ENCODE results near the gene COL6A1.

COL6A1 gene

GRCh38 chr21:46050668-46051378 lies 69.3 kb downstream of the COL6A1 start:
- no peak for DNase-seq

GRCh38 chr21:46051379-46051770 lies 69.8 kb downstream of the COL6A1 start:
- no peak for DNase-seq

- no peak for DNase-seq
These were observed 70.5 kb downstream of the COL6A1 start for GRCh38 chr21:46051821-46052675.

GRCh38 chr21:46052703-46053651 lies 71.4 kb downstream of the COL6A1 start:
- DNase-seq: no peak

GRCh38 chr21:46054031-46054430 lies 72.5 kb downstream of the COL6A1 start:
- no peak for DNase-seq

DNA sequence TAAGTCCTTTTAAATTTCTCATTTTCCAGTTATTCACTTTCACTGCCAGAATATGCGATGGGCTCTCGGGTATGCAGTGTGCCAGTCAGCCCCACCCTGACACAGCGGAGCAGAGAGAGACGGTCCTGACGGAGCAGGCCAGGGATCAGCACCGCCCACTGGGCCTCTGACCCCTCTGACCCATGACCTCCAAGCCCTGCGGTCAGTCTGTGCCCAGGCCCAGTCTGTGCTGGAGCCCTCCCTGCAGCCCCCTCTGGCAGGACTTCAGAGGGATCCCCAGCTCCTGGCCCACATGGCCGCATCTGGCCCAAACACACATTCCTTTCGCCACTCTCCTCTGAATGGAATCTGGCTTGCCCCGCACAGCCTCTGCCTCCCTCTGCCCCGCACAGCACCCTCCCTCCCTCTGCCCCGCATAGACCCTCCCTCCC lies 72.9 kb downstream of the COL6A1 start:
- DNase-seq: no peak
